Body of pancreas (tissue), 4 donors: Measurements from ENCODE around the gene TXNDC11. TPM values are rescaled to one million over a fixed set of nuclear protein-coding genes. Genes with fewer than 3 reads are reported as not detected.

ENCODE experiments used
- ATAC-seq: fragments of 150-250 bp; one replicate; pipeline ENCODE4 v1.9.1; 2016
- DNase-seq, 4 donors: peaks; one replicate each; pipeline ENCODE4 v3.0.0-alpha.2; 2019
- H3K27ac ChIP-seq, 4 donors: fragments of 200-600 bp; sonication (generic); 1 replicate in 3 of 4; 2 replicates in 1 of 4; pipeline versions ENCODE4 v1.5.1 to v1.6.1; 2016 to 2019; ENCODE audit warnings: mild to moderate bottlenecking in 1 of 4, mixed read lengths in 1 of 4, moderate library complexity in 1 of 4
- H3K27me3 ChIP-seq, 2 donors: fragments of 200-600 bp; sonication (generic); one replicate each; pipeline ENCODE4 v1.6.0; 2016; ENCODE audit warnings: mild to moderate bottlenecking in 1 of 2
- H3K36me3 ChIP-seq, 2 donors: fragments of 200-600 bp; sonication (generic); replicated peaks in 1 of 2; 2 replicates each; pipeline ENCODE4 v1.5.1; 2016; ENCODE audit warnings: low read depth in 2 of 2; ENCODE audit not compliant: insufficient read depth in 1 of 2
- H3K4me1 ChIP-seq: fragments of 200-600 bp; sonication (generic); one replicate; pipeline ENCODE4 v1.6.0; 2016
- H3K4me3 ChIP-seq, 2 donors: fragments of 200-600 bp; sonication (generic); 1 replicate in 1 of 2; 2 replicates in 1 of 2; pipeline ENCODE4 v1.5.1; 2016 to 2019
- H3K9me3 ChIP-seq, 3 donors: fragments of 200-600 bp; sonication (generic); 1 replicate in 2 of 3; 2 replicates in 1 of 3; pipeline ENCODE4 v1.5.1; 2016
- CTCF ChIP-seq, 7 experiments: fragments of 450-650 bp in 4 of 7; fragments of 200-600 bp in 3 of 7; sonication (generic) in 3 of 7; IDR thresholded peaks; one replicate each; pipeline ENCODE4 v1.5.1; 2016 to 2019; ENCODE audit warnings: antibody characterized with exemption in 7 of 7
- POLR2A ChIP-seq, 3 donors: fragments of 450-650 bp; IDR thresholded peaks; one replicate each; pipeline ENCODE4 v1.6.1; 2016; ENCODE audit warnings: antibody characterized with exemption in 3 of 3, mild to moderate bottlenecking in 2 of 3
- WGBS, 2 donors: methylation state at CpG; one replicate each; pipeline ENCODE4 v1.1.5; 2017; 5-methylcytosine and 5-hydroxymethylcytosine counted together
- intact Hi-C: fragments of 100-400 bp; cut with DNase I; formaldehyde crosslinking; loops from one replicate; pipeline ENCODE4 v1.15.1; 2023
- total RNA-seq, 2 donors: library from RNA; depleted of rRNA; stranded (reverse); fragments of >200 nt; gene quantifications; one replicate each; pipeline ENCODE4 v1.1.0, GENCODE V29; 2016

The TXNDC11 gene
- total RNA-seq, 2 donors from 2014 or later: 38.4 to 90.3 TPM

GRCh38 chr16:11655655-11656054 lies 87.0 kb downstream of the TXNDC11 start:
- Histone ChIP-seq H3K27ac (no peak overlapping the region), H3K9me3 (no peaks in the 10 kb centered on the region), H3K4me3 (no peak overlapping the region), H3K4me1 (no peaks in the 10 kb centered on the region), H3K27me3 (no peaks in the 10 kb centered on the region), H3K36me3 (no peaks in the 10 kb centered on the region)
- no peak for ATAC-seq
- DNase-seq: no peak
- TF ChIP-seq POLR2A (IDR thresholded peaks at IDR 0.05): no peak
- no peak for TF ChIP-seq CTCF (IDR thresholded peaks at IDR 0.05)
- 89 to 91% methylated on average over 7 of the region's 7 CpGs for WGBS, 2 donors
- intact Hi-C loops: no loop called here

GRCh38 chr16:11651796-11652195 lies 90.9 kb downstream of the TXNDC11 start:
- Histone ChIP-seq H3K27me3 (no peaks in the 10 kb centered on the region), H3K4me1 (no peaks in the 10 kb centered on the region), H3K4me3 (no peak overlapping the region), H3K27ac (no peak overlapping the region), H3K36me3 (no peaks in the 10 kb centered on the region), H3K9me3 (no peaks in the 10 kb centered on the region)
- 65 to 76% methylated on average over 7 to 8 of the region's 8 CpGs for WGBS, 2 donors
- ATAC-seq: no peak
- no peak for DNase-seq
- TF ChIP-seq POLR2A (IDR thresholded peaks at IDR 0.05) (no peak), CTCF (IDR thresholded peaks at IDR 0.05) (no peak)
- intact Hi-C loops: no loop called here

GRCh38 chr16:11650641-11651591 lies 91.7 kb downstream of the TXNDC11 start:
- no peak overlapping the region for H3K27ac ChIP-seq
- H3K36me3 ChIP-seq: no peaks in the 10 kb centered on the region
- H3K4me1 ChIP-seq: no peaks in the 10 kb centered on the region
- DNase-seq (no peak), ATAC-seq (no peak)
- no peaks in the 10 kb centered on the region for H3K27me3 ChIP-seq
- TF ChIP-seq POLR2A (IDR thresholded peaks at IDR 0.05): no peak
- TF ChIP-seq CTCF (IDR thresholded peaks at IDR 0.05): no peak
- no peak overlapping the region for H3K4me3 ChIP-seq
- intact Hi-C loops: no loop called here
- no peaks in the 10 kb centered on the region for H3K9me3 ChIP-seq
- 71 to 81% methylated on average over 13 to 16 of the region's 18 CpGs for WGBS, 2 donors

- 70 to 79% methylated on average over 7 of the region's 7 CpGs for WGBS, 2 donors
- no peaks in the 10 kb centered on the region for H3K4me1 ChIP-seq
- intact Hi-C loops: loop anchor here (10.0 kb wide), 1 partner anchor 234 kb away; no protein-coding TSS in a partner anchor
- ATAC-seq (no peak), DNase-seq (no peak)
- no peak overlapping the region for H3K4me3 ChIP-seq
- H3K27ac ChIP-seq: no peak overlapping the region
- H3K27me3 ChIP-seq: no peaks in the 10 kb centered on the region
- H3K36me3 ChIP-seq: no peaks in the 10 kb centered on the region
- no peaks in the 10 kb centered on the region for H3K9me3 ChIP-seq
- TF ChIP-seq POLR2A (IDR thresholded peaks at IDR 0.05) (no peak), CTCF (IDR thresholded peaks at IDR 0.05) (no peak)
Observed at GRCh38 chr16:11649276-11649675, 93.4 kb downstream of the TXNDC11 start.
